ENCODE results near the gene TMEM212. TPM values are rescaled to one million over a fixed set of nuclear protein-coding genes. Genes with fewer than 3 reads are reported as not detected.

The TMEM212 gene
- total and polyA plus RNA-seq, 2 donors (not counting 3 experiments of a cell fraction or from before 2014, with no cell fraction given) = not detected

DNA sequence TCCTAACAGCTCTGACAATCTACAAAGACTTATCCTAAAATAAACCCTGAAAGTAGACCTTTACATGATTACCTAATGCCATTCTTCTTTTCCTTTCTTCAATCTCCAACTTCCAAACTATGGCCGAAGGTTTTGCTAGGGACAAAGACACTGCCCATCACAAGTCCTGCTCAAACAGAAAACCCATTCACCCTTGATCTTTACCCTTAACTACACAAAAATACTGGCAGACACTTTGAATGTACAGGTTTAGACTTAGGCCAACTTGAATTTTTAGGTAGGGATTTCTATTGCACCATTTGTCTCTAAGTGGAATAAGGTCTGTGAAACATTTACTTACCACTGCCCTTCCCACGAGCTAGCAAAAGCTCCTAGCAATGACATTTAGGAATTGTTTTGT, 64.6 kb downstream of the TMEM212 start:
- H3K4me2 ChIP-seq (ENCODE audit: insufficient read depth, low read length) = no peak overlapping the region
- dilution Hi-C loops (cut with MboI; ENCODE audit: extremely low pct_ligation_motif_present, low sequenced_read_pairs) = no loop called here
- no TSS peak for BruUV-seq (replicated peaks)
- FAIRE-seq (no peak), DNase-seq (ENCODE audit: low read depth, low spot score) (no peak)
- no peak overlapping the region for H3K4me3 ChIP-seq (replicated peaks in 1 of 3; ENCODE audit: insufficient read depth in 1 of 3, low read depth in 1 of 3, low read length in 3 of 3)
- no peak overlapping the region for H3K27ac ChIP-seq (ENCODE audit: insufficient read depth, low read depth, low read length)
- TF ChIP-seq POLR2AphosphoS5 (IDR thresholded peaks at IDR 0.05; ENCODE audit: insufficient read depth, low read depth, low read length) (no peak), POLR2A (IDR thresholded peaks at IDR 0.05; ENCODE audit: low read depth, low read length) (no peak), GATA2 (IDR thresholded peaks at IDR 0.05; ENCODE audit: insufficient read depth, insufficient read length, low read depth, low read length) (no peak), JUN (IDR thresholded peaks at IDR 0.05; ENCODE audit: borderline replicate concordance, insufficient read depth, insufficient read length, low read depth) (no peak), FOS (IDR thresholded peaks at IDR 0.05; ENCODE audit: borderline replicate concordance, insufficient read depth, low read length) (no peak), MYC (IDR thresholded peaks at IDR 0.05; ENCODE audit: low read depth, low read length) (no peak), EZH2 (IDR thresholded peaks at IDR 0.05; ENCODE audit: borderline replicate concordance, low read depth, low read length, severe bottlenecking) (no peak), MAX (IDR thresholded peaks at IDR 0.05; ENCODE audit: insufficient read depth, insufficient read length) (no peak)
- TF ChIP-seq, protein P1, sequence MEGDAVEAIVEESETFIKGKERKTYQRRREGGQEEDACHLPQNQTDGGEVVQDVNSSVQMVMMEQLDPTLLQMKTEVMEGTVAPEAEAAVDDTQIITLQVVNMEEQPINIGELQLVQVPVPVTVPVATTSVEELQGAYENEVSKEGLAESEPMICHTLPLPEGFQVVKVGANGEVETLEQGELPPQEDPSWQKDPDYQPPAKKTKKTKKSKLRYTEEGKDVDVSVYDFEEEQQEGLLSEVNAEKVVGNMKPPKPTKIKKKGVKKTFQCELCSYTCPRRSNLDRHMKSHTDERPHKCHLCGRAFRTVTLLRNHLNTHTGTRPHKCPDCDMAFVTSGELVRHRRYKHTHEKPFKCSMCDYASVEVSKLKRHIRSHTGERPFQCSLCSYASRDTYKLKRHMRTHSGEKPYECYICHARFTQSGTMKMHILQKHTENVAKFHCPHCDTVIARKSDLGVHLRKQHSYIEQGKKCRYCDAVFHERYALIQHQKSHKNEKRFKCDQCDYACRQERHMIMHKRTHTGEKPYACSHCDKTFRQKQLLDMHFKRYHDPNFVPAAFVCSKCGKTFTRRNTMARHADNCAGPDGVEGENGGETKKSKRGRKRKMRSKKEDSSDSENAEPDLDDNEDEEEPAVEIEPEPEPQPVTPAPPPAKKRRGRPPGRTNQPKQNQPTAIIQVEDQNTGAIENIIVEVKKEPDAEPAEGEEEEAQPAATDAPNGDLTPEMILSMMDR (IDR thresholded peaks at IDR 0.05; ENCODE audit: extremely low read depth in 1 of 2, insufficient read depth in 1 of 2, low read depth in 1 of 2, low read length in 2 of 2) = no peak
- H3K9me1 ChIP-seq (replicated peaks; ENCODE audit: control insufficient read depth, extremely low read depth, insufficient read depth, low read length) = no peaks in the 10 kb centered on the region
- intact Hi-C loops (cut with micrococcal nuclease) = no loop called here
- POLR2A ChIA-PET = no interaction called here
- no peaks in the 10 kb centered on the region for H3K36me3 ChIP-seq (ENCODE audit: control insufficient read depth in 2 of 2, extremely low read depth in 1 of 2, insufficient read depth in 2 of 2, low read length in 2 of 2)
- H3K9ac ChIP-seq (replicated peaks; ENCODE audit: extremely low read depth, insufficient read depth, low read length) = no peak overlapping the region
- H2AFZ ChIP-seq (ENCODE audit: low read depth, low read length) = no peak overlapping the region
- H4K20me1 ChIP-seq (replicated peaks; ENCODE audit: control insufficient read depth, extremely low read depth, insufficient read depth, low read length) = no peaks in the 10 kb centered on the region
- no peaks in the 10 kb centered on the region for H3K9me3 ChIP-seq (replicated peaks; ENCODE audit: control insufficient read depth, insufficient read depth, low read length)
- H3K79me2 ChIP-seq (ENCODE audit: control insufficient read depth, insufficient read depth, low read length) = no peaks in the 10 kb centered on the region
- no peaks in the 10 kb centered on the region for H3K27me3 ChIP-seq (ENCODE audit: control insufficient read depth in 2 of 2, insufficient read depth in 2 of 2, low read length in 2 of 2)
- CTCF ChIA-PET = no interaction called here
- peaks cover 5% of the 10 kb centered on the region for H3K4me1 ChIP-seq (ENCODE audit: control insufficient read depth, extremely low read depth, insufficient read depth, low read length)

Data from endothelial cell of umbilical vein (primary cell).